HG02973 (cell line): Measurements from ENCODE around the gene TM9SF1.

Source experiments
- ATAC-seq: cut with Tn5 transposase; IDR thresholded peaks from one replicate; pipeline ENCODE4 v1.9.1; 2021; ENCODE audit warnings: moderate library complexity; ENCODE audit not compliant: unreplicated experiment

The TM9SF1 gene, protein sequence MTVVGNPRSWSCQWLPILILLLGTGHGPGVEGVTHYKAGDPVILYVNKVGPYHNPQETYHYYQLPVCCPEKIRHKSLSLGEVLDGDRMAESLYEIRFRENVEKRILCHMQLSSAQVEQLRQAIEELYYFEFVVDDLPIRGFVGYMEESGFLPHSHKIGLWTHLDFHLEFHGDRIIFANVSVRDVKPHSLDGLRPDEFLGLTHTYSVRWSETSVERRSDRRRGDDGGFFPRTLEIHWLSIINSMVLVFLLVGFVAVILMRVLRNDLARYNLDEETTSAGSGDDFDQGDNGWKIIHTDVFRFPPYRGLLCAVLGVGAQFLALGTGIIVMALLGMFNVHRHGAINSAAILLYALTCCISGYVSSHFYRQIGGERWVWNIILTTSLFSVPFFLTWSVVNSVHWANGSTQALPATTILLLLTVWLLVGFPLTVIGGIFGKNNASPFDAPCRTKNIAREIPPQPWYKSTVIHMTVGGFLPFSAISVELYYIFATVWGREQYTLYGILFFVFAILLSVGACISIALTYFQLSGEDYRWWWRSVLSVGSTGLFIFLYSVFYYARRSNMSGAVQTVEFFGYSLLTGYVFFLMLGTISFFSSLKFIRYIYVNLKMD

DNA sequence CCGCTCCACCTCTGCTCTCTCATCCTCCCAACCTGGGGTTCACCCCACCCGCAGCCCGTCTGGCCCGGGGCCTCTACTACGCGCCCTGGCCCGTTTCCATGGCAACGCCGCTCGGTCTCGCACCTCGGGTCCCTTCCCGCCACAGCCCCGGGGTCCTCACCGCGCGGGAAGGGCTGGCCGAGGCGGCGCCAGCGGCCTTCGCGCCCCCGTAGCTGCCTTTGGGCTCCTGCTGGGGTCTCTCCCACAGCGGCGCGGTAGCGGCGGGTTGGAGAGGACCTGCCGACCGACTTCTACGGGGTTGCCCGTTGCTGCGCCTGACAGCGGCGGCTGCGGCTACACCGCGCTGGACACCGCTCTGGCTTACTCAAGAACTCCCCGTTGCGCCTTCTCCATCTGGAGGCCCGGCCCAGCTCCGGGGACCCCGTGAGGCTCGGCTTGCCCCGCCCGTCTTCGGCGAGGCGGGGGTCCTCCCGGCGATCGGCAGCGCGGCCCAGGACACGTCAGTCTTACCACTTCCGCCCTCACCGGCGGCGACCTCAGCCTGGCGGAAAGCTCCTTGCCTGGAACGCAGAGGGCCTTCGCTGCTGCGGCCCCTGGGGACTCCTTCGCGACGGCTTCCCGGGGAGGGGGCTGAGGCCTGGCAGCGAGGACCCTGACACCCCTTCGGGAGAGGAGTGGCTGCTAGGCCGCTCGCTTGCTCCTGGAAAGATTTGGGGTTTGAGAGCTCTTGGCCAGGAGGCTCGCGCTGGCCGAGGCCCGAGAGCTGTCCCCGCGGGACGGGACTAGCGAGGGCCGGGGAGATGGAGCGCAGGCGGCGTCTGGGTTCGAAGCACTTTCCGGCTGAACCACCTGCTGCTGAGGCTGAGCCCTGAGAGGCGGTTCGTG lies at the start of gene TM9SF1:
TM9SF1 (minus strand) TSS at position 256 of the 885 bp plus-strand sequence. CDS start 422 bp downstream, outside the sequence.
- peak; percentile 67 for ATAC-seq

DNA sequence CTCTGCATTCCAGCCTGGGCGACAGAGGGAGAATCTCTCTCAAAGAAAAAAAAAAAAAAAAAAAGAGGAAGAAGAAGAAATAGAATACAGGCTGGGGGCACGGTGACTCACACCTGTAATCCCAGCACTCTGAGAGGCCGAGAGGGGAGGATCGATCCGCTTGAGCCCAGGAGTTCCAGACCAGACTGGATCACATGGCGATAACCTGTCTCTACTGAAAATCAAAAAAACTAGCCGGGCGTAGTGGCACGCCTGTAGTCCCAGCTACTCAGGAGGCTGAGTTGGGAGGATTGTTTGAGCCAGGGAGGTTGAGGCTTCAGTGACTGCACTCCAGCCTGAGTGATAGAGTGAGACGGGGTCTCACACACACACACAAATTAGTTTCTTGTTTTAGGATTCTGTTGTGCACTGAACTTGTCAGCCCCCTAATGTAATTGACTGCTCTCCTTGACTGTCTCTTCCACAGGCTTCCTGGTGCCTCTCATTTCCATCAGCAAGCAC lies 48.1 kb upstream of the TM9SF1 start:
- ATAC-seq: no peak

DNA sequence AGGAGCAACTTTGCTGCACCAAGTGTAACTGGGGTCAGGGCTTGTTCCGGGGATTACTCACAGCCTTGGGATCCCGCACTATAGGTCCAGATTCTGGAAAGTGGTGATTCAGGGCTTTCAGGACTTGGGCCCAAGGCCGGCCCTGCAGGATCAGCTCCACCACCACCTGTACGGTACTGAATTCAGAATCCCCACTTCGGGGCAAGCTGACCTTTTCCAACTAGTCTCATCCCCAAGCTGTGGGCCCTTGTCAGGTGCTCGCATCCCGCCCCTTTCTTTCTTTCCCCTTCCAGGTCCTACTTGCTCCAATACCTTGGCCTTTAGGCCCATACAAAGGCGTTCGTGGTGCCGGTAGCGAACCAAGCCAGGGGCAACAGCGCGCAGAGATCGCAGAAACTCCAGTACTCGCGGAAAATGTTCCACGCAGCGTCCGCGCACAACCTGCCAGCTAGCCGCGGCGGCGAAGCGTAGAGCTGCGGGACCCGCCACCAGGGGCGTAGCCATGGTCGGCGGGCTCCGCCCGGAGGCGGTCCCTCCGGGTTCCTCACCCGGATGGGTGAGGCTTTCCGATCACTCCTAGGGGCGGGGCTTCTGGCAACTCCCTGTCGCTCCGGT lies 46.7 kb upstream of the TM9SF1 start:
- peak; percentile 73 for ATAC-seq

DNA sequence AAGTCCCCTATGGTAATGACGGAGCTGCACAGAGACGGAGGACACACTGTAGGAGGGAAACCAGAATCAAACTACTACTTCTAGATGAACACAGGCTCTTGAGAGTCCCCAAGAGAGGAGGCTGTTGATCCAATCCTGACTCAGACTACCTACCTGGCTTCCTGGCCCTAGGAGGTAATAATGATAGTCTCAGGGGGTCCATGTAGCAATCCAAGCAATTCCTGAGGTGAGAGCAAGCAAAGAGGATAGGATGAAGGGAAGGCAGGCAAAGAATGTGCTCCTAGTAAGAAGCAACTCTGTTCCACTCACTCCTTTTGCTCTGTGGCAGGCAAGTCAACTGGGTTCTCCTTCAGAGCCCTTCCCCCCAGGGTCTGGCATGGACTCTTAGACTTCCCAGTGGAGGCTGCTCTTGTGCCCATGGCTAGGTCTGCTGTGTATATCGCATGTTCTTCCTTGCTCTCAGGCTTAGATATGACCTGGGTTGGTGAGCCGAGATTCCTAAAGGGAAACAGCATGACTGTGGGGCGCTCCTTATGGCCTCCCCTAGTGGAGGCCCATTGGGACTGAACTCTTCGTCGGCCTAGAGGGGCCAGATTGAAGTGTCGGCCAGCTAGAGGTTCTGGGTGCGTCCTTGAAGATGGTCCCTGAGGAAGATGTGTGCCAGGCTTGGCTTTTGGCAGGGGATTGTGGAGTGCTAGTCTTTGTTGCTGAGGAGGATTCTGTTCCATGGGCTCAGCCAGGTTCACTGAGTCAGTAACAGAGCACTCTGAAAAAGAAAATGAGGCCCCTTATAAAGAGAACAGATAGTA lies 45.1 kb upstream of the TM9SF1 start:
- ATAC-seq: no peak

DNA sequence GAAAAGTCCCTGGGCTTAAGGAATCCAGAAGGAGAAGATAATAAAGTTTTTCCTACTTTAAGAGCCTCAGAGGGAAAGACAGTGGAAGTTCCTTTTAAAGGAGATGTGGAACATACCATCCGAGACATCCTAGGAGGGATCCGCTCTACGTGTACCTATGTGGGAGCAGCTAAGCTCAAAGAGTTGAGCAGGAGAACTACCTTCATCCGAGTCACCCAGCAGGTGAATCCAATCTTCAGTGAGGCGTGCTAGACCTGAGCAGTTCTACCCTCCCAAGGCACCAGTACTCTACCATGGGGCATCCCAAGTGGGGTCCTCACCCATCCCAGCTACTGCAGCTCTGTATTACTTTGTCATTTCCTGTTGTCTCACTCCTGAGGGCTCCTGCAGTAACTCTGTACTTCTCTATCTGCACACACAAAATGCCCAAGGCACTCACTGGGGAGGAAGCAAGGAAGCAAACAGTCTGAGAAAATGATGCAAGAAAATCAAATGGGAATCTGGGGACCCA lies 43.3 kb upstream of the TM9SF1 start:
- no peak for ATAC-seq

DNA sequence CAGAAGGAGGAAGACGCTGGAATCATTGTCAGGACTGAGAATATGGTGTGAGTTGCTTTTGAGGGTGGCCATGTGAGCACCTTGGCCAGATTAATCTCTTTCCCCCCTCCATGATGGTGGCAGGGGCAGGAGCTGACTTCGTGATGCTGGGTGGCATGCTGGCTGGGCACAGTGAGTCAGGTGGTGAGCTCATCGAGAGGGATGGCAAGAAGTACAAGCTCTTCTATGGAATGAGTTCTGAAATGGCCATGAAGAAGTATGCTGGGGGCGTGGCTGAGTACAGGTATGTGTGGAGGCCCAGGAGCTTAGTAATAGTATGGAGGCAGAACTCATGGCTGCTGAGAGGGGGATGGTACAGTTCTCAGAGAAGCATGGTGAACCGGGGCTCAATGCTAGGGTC lies 42.9 kb upstream of the TM9SF1 start:
- ATAC-seq: no peak

DNA sequence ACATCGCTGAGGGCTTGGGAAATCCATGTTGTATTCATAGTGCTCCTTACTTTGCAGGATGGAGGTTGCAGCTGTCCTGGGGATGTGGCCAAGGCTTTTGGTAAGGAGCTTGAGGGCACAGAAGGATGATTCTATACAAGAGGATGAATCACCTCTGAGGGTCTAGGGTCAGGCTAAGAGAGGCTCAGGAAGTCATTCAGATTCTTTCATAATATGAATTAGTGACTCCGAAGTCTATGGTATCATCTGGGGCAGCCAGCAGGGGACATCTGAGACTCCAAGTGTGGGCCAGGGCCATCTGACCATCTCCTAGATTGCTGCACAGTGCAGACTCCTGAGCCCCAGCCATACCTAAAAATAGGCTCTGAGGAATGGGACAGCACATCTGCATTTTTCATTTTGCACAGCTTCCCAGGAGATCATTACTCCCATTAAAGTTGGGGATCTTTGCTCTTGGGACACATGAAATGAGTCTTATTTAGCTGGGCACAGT lies 42.3 kb upstream of the TM9SF1 start:
- no peak for ATAC-seq

DNA sequence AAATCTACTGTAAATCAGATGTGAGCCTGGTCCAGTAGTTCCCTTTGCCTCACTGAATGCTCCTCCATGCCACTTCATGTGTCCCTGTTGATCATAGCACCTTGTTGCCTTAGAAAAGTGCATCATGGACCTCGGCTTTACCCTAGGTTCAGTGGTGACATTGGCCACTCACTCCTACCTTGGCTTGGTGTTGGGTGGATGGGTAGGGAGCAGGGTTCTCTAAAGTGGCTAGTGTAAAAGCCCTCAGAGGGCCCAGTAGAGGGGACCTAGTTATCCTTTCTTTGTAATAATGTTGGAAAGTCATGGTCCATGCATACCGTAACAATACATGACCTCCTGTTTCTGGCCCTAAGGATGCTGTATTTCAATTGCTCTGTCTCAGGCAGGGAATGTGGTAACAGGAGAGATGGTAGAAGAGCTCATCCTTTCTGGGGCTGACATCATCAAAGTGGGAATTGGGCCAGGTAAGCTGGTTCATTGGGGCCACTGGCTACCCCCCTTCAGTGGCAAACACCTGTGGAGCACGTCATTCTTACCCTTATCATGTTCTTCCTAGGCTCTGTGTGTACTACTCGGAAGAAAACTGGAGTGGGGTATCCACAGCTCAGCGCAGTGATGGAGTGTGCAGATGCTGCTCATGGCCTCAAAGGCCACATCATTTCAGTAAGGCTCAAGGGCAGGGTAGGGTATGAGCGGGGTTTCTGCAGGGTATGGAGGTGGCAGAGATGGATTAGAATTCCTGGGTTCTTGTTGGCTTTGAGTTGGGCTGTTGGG lies 41.6 kb upstream of the TM9SF1 start:
- ATAC-seq: no peak

DNA sequence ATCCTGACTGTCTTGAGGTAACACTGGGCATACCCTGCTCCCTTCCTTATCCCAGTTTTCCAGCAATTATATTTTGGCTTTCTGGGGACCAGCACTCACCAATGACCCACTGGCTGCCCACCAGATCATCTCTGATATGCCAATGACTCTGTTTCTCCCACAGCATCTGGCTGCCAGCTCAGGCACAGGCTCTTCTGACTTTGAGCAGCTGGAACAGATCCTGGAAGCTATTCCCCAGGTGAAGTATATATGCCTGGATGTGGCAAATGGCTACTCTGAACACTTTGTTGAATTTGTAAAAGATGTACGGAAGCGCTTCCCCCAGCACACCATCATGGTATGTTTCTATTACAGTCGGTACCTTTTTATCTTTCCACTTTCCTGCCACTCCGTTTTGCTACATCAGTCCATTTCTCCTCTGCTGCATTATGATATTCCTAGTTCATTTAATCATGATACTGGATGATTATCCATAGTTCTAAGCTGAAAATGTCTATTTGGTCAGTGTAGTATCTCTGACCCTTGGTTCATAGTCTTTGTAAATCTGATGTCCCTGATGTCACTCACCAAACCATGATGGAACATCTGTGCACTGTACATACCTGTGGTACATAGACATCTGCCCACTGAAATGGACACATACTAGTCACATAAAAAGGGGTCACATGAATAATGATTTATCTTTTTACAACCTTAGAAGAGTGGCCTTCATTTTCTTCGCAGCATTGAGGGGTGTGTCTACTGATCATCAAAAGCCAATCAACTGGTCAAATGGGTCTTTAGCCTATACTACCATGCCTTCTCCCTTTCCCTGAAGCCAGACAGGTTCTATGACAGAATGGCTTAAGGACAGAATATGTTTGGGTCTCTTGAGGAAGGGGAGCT lies 40.8 kb upstream of the TM9SF1 start:
- no peak for ATAC-seq

DNA sequence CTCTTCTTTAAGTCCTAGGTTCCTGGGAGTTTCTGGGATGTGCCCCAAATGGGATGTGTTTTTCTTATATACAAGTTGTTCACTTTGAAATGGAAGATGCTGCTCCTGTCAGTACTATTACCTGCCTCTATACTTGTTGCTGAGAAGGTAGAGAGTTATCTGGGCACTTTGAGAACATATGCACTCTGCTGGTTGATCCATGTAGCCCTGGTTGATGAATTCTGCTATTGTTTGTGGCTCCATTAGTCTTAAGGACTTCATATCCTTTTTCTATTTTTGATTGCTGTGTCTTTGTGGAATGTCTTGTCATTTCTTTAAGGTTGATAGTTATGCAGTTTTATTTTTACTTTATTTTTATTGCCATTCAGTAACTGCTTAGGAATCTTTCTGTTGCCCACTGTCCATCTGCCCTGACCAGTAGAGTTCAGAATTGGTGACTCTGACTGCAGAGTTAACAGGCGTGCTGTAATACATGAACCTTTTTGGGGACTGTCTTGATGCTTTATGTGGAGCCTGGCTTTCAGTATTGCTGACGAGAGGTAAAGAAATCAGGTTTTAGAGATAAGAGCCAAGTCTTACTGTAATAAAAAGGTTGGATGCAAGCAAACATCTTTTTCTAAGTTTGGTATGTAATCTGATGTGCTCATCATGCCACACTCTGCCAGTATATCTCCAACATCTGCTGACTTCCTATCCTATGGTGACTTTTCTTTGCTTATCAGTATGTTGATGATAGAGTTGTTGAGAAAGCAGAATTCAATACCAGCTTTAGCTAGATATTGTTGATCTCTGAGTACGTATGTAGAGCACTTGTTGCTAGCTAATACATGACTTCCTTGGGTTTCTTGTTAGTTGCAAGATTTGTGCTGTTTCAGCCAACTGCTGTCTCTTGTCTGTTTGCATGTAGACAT lies 39.1 kb upstream of the TM9SF1 start:
- no peak for ATAC-seq

DNA sequence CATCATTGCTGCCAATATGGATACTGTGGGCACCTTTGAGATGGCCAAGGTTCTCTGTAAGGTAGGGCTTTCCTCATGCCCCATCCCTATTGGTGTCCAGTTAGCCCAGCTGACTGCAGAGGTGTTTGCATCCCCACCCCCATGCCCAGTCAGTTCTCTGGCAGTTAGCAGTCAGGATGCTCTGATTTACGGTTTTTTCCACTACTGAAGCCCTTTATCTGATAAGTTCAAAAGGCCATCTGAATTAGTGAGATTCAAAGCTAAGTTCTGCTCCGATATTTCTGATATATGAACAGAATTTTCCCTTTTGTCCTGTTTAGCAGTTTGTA lies 38.3 kb upstream of the TM9SF1 start:
- no peak for ATAC-seq

DNA sequence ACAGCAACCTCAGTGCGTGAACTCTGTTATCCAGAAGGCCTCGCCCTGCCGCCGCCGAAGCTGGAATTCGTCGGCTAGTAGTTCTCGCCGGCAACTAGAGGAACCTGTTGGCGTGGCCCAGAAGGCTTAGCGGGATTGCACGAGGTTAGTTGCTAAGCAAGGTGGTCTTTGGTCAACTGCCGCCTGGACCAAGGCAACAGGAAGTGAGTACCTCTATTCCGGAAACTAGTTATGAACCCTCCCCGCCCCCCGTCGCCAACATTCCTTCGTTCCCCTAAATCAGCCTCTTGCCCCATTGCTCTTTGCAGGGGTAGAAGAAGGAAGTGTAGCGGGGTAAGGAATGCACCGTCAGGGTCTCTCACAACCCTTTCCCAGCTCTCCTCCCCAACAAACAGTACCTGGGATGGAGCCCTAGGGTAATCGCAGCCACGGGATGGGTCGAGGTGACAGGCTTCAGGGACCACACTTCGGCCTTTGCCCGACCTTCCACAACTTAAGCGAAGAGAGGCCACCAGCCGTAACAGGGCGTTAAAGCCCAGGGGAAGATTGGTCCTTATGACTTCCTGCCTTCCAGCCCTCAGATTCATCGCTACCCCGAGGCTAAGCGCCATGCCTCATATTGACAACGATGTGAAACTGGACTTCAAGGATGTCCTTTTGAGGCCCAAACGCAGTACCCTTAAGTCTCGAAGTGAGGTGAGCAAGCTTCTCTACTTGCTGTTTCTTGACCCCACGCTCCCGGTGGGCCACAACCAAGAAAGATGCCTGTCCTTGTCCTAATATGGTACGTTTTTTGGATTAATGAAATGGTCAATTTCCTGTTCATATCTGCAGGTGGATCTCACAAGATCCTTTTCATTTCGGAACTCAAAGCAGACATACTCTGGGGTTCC lies 37.6 kb upstream of the TM9SF1 start, which contains the start of gene GMPR2:
GMPR2 (plus strand) TSS at position 285 of the 893 bp plus-strand sequence; CDS start at position 610, 325 bp downstream.
- peak; percentile 44 for ATAC-seq

DNA sequence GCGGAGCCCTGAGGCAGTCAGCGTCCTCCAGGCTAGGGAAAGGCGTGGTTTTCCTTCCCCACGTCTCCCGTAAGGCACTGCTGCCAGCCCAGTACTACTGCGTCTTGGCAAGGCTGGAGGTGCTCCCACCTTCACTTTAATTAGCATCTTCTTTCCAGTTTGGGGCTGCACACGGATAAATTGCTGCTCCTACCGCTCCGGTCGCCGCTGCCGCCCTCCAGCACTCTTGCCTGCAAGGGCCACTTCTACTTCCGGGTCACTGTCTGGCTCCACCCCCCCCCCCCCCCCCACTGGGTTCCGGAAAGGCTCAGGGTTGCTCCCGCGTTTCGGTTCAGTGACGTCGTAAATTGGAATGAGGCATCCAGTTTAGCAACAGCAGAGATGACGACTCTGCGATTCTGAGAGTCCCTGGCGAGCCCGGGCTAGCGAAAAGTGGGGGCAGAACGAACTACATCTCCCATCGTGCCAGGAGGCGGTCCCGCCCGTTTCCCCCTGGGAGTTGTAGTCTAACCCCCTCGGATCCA lies 36.9 kb upstream of the TM9SF1 start, which contains the start of gene NEDD8:
NEDD8 (minus strand) TSS at position 247 of the 524 bp plus-strand sequence; CDS start at position 147, 100 bp downstream.
- peak; percentile 62 for ATAC-seq

DNA sequence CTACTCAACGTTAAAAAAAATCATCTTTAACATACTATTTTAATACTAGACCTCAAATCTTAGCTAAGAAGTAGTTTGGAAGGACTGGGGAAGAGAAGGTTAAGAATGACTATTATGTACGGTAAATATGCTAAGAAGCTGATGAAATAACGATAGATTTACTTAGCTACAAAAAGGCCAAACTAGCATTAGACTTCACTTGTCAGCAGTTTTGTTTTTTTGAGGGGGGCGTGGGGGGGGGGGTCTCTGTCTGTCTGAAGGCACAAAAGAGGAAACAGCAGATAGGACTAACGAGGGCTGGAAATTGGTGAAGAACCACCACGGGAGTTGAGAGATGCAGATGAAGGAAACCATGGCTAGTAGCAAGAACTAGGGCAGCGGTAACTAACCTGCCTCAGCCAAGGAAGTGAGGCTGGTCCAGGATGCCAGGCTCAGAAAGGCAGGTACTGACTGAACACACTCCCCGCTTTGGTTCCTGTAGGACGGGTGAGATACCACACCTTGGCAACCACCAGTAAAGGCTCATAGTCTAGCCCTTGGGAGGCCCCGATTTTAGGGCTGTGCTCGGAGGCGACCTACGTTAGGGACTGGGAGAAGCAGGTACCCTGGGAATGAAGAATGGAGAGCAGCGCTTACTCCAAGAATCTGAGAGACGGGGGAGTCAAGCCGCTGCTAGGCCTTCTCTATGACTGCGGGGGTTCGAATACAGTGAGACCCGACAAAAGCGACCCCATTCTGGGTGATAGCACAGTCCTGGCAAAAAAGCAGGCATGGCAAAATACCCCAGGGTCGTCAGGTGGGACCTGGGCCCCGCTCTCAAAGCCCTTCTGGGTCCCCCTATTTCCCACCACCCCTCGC lies 36.3 kb upstream of the TM9SF1 start:
- no peak for ATAC-seq

DNA sequence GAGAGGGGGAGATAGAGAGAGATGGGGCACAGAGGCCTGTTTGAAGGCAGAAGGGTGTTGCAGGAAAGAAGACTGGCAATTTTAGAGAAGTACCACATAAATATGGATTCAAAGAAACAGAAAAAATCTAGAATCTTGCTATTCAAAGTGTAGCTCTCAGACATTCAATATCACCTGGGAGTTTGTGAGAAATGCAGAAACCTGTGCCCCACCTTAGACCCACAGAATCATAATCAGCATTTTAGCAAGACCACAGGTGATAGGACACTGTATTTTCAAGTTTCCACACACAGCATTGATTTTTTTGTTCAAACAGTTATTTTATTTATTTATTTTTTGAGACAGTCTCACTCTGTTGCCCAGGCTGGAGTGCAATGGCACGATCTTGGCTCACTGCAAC lies 33.7 kb upstream of the TM9SF1 start:
- no peak for ATAC-seq
